Measurements from ENCODE around the gene XRCC1.

DNA sequence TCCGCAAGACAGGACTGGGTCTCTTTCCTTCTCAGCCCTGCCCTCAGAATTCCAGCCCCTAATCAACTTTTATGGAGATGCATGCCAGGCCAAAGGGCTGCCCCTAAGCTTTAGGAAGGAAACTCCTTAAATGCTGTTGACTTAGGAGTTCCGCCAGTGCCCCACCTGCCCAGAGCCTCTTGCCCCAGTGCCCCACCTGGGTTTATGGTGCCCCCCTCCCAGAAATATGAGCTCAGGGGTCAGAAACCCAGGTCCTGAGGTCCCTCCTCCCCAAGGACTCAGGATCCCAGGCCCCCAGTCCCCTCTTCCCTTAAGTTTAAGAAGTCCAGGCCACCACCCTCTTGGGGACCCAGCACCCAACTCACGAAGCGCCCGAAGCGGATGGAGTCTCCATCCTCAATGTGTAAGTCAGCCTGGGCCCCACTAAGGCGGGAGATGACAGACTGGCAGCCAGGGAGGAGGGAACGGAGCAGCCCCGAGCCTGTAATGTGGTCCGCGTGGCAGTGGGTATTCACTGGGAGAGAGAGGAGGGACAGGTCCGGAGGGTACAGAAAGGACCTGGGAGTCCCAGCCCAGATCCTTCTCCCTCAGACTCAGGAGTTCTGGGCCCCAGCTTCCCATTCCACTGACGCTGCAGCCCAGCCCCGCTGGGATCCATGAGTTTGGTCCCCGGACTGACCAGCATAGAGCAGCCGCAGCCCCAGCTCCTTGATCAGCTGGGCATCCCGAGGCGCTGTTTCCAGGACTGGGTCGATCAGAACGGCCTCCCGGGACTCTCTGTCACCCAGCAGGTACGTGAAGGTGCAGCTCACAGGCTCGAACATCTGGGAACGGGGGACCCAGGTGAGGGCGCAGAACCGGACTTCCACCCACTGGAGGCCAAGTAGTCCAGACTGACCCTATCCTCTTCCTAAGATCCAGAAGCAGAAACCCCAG is 49.2 kb downstream of the XRCC1 start:
- TF ChIP-seq, protein P1, sequence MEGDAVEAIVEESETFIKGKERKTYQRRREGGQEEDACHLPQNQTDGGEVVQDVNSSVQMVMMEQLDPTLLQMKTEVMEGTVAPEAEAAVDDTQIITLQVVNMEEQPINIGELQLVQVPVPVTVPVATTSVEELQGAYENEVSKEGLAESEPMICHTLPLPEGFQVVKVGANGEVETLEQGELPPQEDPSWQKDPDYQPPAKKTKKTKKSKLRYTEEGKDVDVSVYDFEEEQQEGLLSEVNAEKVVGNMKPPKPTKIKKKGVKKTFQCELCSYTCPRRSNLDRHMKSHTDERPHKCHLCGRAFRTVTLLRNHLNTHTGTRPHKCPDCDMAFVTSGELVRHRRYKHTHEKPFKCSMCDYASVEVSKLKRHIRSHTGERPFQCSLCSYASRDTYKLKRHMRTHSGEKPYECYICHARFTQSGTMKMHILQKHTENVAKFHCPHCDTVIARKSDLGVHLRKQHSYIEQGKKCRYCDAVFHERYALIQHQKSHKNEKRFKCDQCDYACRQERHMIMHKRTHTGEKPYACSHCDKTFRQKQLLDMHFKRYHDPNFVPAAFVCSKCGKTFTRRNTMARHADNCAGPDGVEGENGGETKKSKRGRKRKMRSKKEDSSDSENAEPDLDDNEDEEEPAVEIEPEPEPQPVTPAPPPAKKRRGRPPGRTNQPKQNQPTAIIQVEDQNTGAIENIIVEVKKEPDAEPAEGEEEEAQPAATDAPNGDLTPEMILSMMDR (IDR thresholded peaks at IDR 0.05): no peak
- TF ChIP-seq POLR2A (IDR thresholded peaks at IDR 0.05) (no peak), EP300 (IDR thresholded peaks at IDR 0.05) (no peak), POLR2AphosphoS5 (IDR thresholded peaks at IDR 0.05) (no peak)
